ENCODE measurements around the gene BMP15.

Gene BMP15
- long read RNA-seq, donor 1: 0 reads
- long read RNA-seq, donor 2: 0 reads
- long read RNA-seq, donor 3: 0 reads
- long read RNA-seq, donor 4: 0 reads
- long read RNA-seq, donor 5: 0 reads
- long read RNA-seq, donor 6: 0 reads
- long read RNA-seq, donor 7: 0 reads
- long read RNA-seq, donor 8: 0 reads

DNA sequence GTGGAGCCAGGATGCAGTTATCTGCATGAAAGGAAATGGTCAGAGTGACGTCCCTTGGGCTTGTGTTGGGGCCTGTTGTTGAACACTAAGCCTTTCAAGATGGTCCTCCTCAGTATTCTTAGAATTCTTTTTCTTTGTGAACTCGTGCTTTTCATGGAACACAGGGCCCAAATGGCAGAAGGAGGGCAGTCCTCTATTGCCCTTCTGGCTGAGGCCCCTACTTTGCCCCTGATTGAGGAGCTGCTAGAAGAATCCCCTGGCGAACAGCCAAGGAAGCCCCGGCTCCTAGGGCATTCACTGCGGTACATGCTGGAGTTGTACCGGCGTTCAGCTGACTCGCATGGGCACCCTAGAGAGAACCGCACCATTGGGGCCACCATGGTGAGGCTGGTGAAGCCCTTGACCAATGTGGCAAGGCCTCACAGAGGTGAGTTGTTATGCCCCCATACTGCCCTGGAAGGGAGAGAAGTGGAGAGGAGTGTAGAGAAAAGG is at the start of gene BMP15:
Gene BMP15 (plus strand): TSS at position 51 of the 492 bp plus-strand sequence. CDS start 49 bp downstream, at position 100.
- no peak for DNase-seq

DNA sequence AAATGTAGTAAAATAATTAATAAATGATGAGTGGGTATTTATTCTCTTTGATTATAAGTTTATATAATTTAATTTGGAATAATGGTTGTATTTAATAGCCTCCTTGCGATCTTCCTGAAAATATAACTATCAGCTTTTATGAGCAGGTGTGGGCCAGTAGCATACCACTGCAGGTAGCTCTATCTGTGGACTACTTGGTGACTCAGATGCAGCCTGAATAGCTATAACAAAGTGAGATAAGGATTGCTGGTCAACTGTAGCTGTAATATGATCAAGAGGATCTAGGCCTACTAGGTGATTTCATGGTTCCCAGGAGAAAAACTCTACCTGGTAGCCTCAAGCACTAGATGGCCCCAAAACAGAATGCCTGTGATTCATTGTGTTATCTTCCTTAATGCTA is 47.1 kb upstream of the BMP15 start:
- DNase-seq: no peak

DNA sequence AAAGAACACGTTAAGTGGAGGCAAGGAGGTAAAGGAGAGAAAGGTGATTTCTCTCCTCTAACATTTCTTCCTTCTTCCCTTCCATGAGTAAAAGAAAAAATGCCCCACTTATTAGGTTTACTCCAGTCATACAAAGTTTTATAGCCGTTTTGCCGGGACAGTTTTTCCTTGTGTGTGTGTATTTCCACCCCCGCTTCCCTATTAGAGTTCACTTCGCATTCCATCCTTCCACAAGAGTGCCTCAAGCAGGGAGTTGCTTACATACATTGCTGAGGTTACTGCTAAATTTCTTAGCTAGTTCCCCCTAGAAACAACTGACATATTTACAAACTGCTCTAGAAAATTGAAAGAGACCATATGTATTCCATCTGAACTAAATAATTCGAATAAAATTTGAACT is 45.2 kb upstream of the BMP15 start:
- DNase-seq: peak; percentile 1

DNA sequence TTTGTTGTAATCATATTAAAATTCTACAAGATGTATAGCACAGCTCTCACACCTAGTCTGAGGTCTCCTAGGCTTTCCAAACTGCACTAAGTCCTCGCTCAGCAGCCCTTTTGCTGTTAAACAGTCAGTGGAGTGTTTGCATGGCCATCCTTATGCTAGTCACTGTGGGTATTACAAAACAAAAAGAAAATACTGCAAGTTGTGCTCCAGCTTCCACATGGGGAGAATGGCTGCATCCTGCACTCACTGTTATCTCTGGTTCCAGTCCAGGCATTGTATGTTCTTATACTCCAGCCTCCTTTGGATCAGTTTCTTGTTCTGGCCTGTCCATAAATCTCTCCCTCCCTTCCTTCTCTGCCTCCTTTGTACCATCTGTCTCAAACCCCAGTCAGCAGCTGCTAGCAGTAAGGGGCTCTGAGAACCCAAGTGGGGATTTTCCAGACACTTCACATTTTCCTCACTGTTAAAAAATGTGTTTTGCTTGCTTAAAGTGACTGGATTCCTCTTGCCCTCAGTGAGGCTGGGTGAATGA is 38.5 kb upstream of the BMP15 start:
- DNase-seq: no peak

DNA sequence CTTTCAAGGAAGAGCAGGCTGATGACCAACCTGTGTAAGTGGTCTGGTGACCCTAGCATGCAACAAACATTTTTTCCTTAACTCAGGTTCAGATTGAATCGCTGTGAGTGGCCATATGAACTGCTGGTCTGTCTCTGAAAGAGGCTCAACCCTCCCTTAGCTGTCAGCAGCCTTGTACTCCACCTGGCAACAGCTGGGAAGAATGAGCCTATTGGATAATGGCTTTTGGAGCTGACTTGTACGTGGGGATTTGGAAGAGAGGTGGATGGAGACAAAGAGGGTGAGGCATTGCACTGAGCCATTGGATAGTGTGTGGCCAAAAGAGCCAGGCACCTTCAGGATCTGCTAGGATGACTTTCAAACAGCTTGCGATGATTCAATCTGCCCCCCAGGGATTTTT is 35.7 kb upstream of the BMP15 start:
- no peak for DNase-seq

DNA sequence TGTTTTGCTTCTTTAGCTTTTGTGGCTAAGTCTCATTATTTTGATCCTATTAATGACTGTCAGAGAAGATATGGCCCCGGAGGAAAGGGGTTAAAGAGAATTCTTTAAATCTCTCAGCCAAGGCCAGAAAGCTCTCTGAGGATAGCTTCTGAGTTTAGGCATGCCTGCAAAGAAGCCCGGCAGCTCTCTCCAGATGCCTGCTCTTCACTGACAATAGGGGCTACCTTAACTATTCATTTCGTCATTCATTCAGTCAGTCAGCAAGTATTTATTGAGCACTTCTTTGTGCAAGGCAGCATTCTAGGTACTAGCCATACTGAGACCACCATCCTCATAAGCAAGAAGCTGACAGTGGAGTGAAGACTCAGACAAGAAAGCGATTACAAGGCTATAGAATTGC is 34.0 kb upstream of the BMP15 start:
- DNase-seq: no peak

DNA sequence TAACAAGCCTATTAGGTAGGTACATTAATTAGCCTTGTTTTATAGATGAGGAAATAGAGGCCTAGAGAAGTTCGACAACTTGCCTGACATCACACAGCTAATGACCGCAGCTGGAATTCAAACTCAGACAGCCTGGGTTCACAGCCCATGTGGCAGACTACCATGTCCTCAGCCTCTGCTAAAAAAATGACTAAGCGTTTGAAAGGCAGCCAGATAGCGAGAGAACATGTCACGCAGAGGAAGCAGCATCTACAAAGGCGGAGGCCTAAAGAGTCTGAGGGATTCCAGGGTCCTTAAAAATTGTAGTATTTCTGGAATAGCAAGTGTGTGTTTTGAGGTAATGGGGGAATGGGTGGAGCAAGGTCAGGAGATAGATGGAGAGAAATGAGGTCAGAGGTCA is 33.2 kb upstream of the BMP15 start:
- no peak for DNase-seq

DNA sequence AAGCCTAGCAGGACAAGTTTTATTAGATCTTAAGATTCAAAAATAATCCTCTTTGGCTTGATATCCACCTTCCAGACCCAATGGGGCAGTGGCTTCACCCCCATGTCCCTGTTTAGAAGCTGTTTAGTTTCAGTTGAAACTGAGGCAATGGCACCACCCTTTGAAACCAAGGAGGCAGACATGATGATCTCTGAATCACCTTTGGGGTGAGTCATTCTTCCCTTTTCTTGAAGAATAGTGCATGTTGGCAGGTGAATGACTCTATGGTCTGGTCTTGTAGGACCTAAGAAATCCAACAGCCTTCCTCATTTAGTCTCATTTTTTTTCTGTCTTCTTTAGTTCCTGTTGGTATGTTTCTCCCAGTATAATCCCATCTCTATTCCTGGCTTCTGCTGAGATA is 29.5 kb upstream of the BMP15 start:
- DNase-seq: no peak

DNA sequence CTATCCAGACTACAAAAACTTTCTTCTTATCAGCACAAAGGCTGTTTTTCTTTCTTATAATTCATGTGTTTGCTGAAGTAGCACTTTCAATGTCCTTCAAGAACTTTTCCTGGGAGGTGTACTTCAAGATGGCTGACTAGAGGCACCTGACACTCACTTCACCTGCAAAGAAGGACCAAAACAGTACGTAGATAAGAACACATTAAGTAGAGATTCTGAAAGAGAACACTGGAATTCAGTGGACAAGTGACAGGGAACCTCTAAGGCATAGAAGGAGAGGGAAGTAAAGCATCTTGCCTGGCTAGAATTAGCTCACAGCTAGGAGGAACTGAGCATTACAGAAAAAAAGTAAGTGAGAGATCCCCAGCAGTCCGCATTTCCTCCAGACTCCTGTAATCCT is 21.7 kb upstream of the BMP15 start:
- DNase-seq: no peak

DNA sequence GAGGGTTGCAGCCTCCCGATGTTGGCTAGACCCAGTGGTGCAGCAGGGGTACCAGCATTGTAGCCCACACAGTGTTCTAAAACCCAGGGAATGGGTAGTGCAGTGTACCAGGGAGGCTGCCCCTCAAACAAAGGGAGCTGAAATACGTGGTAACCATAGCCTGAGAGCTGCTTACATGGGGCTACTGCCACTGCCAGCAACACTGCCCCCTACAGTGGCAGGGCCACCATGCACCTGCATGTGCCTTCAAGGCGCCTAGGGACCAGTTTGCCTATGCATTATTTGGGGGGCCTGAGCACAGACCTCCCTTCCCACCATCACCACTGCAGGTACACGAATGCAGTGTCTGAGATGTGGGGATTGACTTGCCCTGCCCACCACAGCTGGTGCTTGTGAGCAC is 21.0 kb upstream of the BMP15 start:
- no peak for DNase-seq

DNA sequence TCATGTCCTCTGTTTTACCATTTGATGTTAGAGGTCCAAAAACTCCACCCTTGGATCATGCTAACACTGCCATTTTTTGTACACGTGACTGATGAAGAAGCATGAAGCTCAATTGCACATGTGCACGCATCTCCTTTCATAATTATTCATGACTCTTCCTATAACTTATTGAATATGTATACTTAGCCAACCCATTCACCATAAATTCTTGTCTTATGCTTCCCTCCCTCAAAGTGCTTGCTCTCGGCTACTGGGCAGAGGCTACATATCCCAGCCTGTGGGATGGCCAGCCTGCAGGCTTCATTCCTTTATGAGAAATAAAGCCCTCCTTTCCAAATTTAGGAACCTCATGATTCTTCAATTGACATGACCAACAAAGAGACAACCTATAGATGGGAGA is 17.5 kb upstream of the BMP15 start:
- DNase-seq: no peak

DNA sequence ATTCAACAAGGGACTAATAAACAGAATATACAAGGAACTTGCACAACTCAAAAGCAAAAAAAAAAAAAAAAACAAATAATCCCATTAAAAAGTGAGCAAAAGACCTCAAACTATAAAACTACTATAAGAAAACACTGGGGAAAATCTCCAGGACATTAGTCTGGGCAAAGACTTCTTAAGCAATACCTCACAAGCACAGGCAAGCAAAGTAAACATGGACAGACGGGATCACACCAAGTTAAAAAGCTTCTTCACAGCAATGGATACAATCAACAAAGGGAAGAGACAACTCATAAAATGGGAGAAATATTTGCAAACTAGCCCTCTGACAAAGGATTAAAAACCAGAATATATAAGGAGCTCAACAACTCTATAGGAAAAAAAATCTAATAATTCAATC is 17.1 kb upstream of the BMP15 start:
- DNase-seq: no peak

DNA sequence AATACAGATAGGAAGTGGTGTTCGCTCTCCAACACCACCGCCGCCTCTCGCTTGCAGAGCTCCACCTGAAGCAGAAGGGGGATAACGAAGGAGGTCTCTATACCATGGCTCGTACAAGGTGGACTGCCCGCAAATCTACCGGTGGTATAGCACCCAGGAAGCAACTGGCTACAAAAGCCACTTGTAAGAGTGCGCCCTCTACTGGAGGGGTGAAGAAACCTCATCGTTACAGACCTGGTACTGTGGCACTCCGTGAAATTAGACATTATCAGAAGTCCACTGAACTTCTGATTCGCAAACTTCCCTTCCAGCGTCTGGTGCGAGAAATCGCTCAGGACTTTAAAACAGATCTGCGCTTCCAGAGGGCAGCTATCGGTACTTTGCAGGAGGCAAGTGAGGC is 5.2 kb upstream of the BMP15 start:
- no peak for DNase-seq

DNA sequence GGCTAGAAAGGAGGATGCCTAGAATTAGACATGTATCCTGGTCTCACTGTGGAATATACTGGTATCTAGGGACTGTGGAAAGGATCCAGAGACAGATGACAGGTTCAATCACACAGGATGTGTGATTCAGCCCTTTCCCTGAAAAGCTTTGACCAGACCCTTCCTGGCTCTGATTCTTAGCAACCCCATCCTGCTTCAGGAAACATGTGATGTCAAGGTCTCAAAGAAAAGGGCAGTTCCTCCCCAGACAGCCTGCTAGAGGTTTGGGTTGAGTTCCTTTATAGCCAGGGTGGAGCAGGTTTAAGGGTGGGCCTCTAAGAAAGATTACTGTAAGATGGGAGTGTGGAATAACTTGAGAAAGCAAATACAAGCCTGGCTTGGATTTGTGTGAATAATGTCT is 3.0 kb downstream of the BMP15 start:
- DNase-seq: no peak

DNA sequence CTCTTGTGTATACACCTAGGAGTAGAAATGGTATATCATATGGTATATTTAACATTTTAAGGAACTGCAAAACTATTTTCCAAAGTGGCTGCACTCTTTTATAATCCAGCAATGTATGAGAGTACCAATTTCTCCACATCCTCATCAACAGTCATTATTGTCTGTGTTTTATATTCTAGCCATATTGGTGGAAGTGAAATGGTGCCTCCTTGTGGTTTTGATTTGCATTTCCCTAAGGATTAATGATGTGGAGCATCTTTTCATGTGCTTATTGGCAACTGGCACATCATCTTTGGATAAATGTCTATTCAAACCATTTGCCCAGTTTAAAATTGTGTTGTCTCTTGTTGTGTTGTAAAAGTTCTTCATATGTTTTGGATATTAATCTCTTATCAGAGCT is 9.6 kb downstream of the BMP15 start:
- DNase-seq: no peak

DNA sequence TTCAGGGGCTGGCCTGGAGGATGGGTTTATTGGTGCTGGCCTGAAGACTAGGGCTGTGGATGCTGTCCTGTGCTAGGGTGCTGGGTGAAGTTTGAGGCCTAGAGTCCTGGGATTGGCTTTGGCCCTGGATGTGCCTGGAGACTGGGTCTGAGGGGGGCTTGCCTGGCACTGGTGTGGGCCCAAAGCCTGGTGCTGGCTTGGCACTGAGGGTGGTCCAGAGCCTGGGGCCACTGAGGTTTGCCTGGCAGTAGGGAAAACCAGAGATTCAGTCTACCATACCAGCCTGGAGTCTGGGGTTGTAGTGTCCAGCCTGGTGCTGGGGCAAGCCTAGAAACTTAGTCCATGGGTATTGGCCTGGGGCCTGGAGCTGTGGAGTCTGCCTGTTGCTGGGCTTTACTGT is 16.6 kb downstream of the BMP15 start:
- DNase-seq: no peak

DNA sequence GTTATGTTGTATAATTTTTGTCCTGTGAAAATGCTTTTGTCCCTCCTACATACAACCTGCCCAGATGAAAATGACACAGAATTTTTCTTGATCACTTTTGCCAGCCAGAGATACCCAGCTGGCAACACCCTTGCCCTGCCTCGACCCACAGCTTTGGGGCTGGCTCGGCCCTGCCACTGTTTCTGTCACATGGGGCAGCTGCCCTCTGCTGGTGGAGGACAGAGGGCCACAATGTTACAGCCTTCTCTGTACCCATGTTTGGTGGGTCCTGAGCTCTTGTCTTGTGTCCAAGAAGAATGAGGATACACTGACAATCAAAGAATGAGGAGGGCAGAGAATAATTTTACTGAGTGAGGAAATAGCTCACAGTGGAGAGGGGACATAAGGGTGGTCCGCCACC is 31.1 kb downstream of the BMP15 start:
- no peak for DNase-seq

DNA sequence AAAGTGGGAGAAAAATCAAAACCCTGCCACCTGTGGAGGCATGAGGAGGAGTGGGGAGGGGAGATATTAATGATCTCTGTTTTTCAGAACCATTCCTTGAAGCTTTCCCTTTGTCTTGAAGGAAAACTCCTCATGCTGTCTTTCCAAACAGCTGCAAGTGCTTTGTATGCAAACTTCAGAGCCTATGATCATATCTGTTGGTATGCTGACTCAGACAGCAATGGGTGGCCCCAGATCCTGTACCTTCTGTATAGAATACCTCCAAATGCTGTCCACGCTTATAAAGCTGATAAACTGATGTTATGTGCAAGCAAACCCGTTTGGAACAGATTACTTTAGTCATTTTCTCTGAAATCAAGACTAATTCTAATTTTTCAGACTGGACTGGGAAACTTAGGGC is 31.9 kb downstream of the BMP15 start:
- DNase-seq: no peak

DNA sequence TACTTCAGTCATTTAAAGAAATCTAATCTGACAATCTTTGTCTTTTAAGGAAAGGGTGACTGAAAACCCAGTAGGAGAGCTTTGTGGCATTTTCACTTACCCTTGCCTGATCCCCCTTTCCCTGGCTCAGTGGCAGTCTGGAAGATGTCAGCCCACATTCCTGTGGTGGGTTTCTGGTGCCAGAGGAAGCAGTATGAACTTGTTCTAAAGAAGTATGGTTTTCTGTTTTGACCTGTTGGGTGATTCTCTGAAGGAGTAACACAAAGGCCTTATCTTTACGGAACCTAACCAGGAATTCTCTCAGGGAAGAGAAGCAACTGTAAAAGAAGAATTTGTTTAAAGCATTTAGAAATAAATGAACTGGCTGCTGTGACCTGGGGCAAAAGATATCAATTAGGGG is 41.9 kb downstream of the BMP15 start:
- no peak for DNase-seq

DNA sequence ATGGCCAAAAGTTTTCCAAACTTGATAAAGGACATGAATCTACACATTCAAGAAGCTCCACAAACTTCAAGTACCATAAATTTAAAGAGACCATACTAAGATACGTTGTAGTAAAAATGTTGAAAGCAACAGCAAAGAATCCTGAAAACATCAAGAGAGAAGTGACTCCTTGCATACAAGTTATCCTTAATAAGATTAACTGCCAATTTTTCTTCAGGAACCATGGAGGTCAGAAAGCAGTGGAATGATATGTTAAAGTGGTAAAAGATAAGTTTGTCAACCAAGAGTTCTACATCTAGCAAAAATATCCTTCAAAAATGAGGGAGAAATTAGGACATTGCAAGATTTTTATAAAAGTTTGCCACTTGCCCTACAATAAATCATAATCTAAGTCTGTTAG is 43.3 kb downstream of the BMP15 start:
- no peak for DNase-seq

DNA sequence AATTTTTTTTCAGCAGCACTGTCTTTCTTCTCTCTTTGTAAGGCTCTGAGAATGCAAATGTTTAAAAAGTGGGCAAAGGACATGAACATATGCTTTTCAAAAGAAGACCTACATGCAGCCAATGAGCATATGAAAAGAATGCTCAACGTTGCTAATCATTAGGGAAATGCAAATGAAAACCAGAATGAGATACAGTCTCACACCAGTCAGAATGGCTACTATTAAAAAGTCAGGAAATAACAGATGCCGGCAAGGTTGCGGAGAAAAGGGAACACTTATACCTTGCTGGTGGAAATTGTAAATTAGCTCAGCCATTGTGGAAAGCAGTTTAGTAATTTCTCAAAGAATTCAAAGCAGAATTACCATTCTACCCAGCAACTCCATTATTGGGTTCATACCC is 51.6 kb downstream of the BMP15 start:
- DNase-seq: no peak

DNA sequence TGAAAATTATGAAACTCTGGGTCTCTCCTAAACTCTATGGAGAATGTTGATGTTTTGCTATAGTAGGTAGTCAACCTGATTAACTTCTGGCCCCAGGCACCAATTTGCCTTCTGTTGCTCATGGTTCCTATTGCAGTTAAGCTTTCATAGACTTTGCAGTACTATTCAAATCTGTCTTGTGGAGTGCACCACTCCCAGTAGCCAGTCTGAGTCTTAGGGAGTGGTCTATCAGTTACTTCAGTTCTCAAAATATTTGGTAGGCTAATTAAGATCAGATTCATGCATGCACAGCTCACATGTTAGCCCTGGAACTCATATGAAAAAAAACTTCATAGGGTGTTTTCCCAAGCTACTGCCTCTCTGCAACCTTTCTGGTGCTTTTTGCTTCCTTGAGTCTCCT is 53.3 kb downstream of the BMP15 start:
- DNase-seq: no peak

All from right kidney (tissue), 9 donors.